Epithelial cell of esophagus (primary cell): ENCODE data around the gene CNTNAP2.
A peak's percentile ranks its signal among the peaks of the same experiment; 100 is the strongest.

ENCODE experiments used
- DNase-seq: peaks from one replicate; pipeline ENCODE4 v3.0.0; 2010; ENCODE audit warnings: low read depth
- H3K4me3 ChIP-seq: 2 replicates; pipeline ENCODE4 v1.5.1; 2011; ENCODE audit warnings: mild to moderate bottlenecking, low read length, control low read depth
- TF ChIP-seq, protein P1 (sequence below): IDR thresholded peaks from 2 replicates; pipeline ENCODE4 v1.5.1; 2011; ENCODE audit warnings: low read depth, mild to moderate bottlenecking, low read length, control low read depth, inconsistent platforms; ENCODE audit not compliant: insufficient read depth; ENCODE audit errors: missing control alignments

CNTNAP2 gene

DNA sequence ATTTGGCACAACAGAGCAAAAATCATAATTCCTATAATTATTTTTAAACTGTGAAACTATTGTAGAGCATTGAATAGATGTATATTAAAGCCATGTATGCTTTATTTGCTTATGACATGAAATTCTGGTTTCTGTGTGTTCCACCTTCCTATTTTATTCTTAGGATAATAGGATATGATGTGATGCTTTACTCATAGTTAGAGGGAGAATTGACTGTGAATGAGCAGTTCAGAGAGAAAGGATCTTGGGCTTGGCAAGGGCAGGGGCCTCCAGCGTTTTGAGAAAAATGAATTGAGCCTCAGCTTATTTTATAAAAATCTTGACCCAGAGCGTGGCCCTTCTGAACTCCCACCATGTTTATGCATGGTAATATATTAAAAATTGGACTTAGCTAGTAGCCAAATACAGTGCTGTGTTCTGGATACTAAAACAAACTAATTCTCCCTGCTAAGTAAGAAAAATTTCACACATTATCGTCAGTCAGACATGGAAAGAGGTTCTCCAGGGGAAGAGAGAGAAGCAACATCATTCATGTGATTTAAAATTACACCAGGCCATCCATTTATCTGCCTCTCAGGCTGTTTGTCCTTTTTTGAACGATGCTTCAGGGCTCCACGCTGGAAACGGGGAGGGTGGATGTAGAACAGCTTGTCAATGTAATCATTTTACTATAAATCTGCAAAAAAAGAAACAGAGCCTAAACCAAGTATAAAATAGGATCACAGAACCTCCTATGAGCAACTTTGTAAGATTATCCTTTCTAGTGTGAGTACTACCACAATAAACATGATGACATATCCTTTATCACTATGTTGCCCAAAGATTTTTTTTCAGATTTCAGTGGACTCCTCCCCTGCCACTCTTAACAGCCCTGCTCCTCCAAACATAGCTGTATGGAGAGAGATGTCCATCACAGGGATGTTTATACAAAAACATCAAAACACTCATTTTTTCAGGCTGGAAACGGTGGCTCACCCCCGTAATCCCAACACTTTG is 2215.9 kb downstream of the CNTNAP2 start:
- TF ChIP-seq, protein P1, sequence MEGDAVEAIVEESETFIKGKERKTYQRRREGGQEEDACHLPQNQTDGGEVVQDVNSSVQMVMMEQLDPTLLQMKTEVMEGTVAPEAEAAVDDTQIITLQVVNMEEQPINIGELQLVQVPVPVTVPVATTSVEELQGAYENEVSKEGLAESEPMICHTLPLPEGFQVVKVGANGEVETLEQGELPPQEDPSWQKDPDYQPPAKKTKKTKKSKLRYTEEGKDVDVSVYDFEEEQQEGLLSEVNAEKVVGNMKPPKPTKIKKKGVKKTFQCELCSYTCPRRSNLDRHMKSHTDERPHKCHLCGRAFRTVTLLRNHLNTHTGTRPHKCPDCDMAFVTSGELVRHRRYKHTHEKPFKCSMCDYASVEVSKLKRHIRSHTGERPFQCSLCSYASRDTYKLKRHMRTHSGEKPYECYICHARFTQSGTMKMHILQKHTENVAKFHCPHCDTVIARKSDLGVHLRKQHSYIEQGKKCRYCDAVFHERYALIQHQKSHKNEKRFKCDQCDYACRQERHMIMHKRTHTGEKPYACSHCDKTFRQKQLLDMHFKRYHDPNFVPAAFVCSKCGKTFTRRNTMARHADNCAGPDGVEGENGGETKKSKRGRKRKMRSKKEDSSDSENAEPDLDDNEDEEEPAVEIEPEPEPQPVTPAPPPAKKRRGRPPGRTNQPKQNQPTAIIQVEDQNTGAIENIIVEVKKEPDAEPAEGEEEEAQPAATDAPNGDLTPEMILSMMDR, result no peak
- DNase-seq, result no peak
- no peak overlapping the region for H3K4me3 ChIP-seq

DNA sequence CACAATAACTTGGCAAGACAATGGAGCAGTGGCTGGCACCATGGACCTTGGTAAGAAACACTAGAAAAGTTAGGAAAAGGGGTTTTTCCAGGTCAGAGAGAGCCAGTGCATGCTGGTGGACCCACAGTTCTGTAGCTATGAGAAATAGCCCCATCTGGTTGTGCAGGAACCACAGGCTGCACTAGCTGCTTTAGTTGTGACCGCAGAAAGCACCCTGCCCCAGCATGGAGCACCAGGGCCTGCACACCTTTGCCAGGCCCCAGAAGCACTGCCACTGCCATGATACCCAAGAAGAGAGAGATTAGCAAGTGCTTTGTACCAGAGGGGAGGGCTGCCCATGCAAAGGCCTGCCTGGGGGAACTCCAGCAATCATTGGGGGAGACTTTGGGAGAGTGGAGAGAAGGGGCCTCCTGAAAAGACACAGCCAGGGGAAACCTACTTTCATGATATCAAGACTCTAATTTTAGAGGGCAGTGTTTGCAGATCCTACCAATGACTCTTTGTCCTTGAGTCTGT is 2217.9 kb downstream of the CNTNAP2 start:
- TF ChIP-seq, protein P1, result no peak
- H3K4me3 ChIP-seq, result no peak overlapping the region

DNA sequence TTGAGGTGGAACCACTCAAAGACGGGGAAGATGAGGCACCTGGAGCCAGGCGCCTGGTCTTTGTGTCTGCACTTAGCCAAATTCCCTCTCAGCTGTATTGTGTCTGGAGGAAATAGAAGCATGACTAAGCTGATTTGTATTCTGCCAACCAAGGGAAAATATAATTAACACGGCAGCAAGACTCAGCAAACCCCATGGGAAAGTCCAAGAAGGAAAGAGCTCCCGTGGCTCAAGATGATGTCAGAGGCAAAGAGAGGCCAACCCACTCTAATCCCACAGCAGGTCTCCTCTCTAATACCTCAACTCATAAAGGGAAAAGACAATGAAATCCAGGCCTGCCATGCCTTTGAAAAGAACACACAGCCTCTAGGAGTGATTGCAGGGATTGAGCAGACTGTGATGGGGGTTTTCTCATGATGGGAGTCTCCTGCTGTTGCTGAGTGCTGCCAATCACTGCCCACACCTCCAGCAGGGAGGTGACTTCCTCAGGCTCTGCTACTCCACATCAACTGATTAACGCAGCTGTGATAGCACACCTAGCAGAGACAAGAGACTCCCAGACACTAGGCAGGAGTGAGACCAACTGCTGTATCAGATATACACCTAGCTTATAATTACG is 2218.5 kb downstream of the CNTNAP2 start:
- peak; percentile 90 for DNase-seq
- no peak overlapping the region for H3K4me3 ChIP-seq
- TF ChIP-seq, protein P1, result no peak

More for the DNA sequence above, 2217.9 kb downstream of the CNTNAP2 start:
- DNase-seq, result no peak

DNA sequence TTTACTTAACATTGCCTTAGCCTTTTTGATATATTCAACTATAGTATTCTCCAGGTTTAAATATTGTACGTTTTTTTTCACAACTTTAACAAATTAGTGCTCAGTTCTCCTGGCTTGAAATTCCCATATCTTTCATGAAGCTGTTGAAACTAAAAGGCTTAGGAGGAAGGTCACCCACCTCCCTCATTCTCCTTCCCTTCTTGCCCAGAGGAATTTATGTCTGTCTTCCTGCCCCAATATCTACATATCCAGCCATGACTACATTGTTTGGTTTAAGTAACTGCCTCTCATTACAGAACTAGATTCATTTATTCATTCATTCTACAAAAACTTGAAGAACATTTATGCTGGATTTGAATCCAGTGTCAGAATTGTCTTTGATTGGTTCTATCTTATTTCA is 2219.2 kb downstream of the CNTNAP2 start:
- no peak overlapping the region for H3K4me3 ChIP-seq
- no peak for DNase-seq
- TF ChIP-seq, protein P1, result no peak

DNA sequence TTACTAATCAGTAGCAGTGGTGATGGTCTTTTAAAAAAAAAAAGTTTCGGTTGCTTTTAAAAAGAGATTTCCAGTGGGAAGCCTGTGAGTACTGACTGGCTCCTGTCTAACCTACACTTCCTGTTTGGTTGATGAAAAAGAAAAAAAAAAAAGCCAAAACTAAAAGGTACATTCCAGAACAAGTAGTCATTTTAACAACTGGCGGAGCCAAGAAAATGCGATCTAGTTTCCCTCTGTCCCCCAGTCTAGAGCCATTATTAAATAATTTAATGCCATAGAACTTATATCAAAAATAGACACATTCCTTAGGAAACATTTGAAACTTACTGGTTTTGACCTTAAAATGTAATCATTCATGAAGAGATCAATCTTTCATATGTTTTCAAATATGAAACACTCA is 2219.8 kb downstream of the CNTNAP2 start:
- peak; percentile 49 for DNase-seq
- TF ChIP-seq, protein P1, result no peak
- no peak overlapping the region for H3K4me3 ChIP-seq

DNA sequence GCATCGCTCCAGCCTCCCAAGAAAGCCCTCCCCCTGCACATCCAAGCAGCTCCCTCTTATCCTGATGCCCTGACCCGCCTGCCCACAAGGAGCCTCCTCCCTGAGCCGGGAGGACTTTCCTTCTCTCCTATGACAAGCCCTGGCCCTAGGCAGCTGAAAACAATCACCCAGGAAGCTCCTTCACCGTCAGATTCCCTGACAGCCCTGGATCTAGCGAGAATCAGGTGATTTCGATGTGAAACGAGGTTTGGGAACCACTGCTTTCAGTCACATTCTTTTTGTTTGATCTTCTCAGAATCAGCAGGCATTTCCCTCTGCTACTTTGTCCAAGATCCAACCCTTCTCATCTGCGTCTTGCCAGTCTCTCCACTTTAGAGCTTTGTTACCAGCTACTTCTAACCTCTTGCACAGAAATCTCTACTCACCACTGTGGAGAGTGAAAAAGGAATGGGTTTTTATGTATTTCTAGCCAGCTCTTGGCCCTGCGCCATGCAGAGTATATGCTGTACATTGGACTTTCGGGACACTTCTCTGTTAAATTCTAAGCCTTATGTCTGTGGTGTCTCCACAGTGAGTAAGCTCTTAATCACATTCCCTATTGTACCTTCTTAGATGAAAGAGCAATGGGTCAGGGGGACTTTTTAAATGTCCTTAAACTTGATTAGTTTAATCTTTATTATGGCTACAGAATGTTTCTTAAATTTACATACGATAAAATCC is 2220.8 kb downstream of the CNTNAP2 start:
- TF ChIP-seq, protein P1, result no peak
- DNase-seq, result peak; percentile 42
- no peak overlapping the region for H3K4me3 ChIP-seq
